Activated T-cell treated with anti-CD3 and anti-CD28 coated beads for 4 hours (primary cell): Measurements from ENCODE around the gene TTLL13.

Experiments used
- DNase-seq: peaks from one replicate; pipeline ENCODE4 v3.0.0-alpha.2; 2020

TTLL13 gene

DNA sequence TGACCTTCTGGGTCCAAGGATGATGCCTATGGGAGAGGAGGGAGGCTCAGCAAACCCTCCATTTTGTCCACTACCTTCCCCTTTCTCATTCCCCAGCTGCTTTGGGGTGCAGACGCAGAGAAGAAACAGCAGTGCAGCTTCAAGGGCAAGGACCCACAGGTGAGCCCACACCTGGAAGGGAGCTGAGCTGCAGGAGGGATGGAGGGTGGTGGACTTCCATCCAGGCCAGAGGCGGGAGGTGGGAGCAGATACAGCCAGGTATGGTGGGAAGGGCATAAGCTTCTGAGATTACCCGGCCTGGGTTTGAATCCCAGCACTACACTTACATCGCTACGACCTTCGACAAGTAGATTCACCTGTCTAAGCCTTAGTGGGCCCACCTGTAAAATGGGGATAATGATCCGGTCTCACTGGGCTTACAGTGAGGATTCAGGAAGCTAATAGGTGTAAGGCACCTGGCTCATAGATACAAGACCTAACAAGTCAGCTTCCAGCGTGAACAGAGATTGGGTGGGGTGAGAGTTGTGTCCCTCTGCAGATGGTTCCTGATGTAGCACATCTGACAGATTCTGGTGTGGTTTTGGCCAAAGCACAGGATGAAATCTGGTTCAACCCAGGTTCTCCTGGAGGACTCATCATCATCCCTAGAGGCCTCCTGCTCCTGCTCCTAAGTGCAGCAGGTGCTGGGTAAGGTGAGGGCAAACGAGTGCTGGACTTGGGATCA, 31.5 kb upstream of the TTLL13 start:
- no peak for DNase-seq

DNA sequence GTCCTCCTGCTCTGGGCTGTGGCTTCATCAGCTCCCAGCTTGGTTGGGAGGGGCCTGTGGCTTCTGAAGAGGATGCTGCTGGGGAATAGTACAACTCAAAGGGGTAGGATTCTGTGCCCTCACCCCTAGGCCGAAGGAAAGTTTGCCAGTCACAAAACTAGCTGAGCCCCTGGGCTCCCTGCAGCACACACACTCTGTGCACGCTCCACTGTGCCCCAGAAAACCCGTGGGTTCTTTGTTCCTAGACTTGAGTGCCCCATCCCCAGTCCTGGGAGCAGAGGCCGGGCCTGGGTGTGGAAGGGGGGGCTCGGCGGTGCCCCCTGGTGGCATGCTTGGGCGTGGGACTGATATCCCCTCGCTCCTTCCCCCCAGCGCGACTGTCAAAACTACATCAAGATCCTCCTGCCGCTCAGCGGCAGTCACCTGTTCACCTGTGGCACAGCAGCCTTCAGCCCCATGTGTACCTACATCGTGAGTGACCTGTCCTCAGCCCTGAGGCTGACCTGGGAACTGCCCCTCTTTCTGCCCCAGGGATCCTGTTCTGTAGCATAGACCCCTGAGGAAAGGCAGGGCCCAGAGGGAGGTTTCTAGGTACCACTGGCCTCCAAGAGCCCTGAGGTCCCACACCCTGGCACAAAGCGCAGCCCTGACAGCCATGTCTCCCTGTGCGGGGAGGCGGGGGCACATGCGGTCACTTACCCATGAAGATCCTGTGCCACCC, 29.8 kb upstream of the TTLL13 start:
- DNase-seq, result peak; percentile 45

DNA sequence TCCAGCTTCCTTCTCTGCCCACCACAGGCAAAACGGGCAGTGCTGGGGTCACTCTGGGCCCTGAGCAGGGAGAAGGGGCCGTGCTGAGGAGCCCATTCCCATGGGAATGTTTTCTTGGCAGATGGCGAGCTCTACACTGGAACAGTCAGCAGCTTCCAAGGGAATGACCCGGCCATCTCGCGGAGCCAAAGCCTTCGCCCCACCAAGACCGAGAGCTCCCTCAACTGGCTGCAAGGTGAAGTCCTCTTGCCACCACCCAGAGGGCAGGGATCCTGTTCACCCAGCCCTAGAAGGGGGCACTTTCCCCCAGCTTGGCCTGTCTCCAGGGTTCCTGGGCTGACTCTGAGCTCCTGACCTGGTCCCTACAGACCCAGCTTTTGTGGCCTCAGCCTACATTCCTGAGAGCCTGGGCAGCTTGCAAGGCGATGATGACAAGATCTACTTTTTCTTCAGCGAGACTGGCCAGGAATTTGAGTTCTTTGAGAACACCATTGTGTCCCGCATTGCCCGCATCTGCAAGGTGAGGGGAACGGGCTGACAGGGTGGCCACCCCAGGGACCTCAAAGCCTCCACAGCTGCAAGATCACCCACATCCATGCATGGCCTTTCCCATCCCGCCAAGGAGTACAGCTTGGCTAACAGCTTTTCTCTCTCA, 28.0 kb upstream of the TTLL13 start:
- no peak for DNase-seq

DNA sequence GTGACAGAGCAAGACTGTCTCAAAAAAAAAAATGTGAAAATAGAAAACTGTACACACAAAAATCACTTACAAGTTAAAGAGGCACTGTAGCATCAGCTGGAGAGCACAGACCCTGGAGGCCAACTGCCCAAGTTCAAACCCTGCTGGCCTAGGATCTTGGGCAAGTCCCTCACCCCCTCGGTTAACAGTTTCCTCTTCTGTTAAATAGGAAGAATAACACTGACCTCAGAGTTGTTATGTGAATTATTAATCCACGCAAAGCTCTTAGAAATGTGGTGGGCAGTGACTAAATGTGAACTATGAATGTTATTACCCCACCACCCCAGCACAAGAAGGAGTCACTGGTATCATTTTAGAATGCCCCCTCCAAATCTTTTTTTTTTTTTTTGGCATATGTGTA, 26.8 kb upstream of the TTLL13 start:
- DNase-seq, result no peak

DNA sequence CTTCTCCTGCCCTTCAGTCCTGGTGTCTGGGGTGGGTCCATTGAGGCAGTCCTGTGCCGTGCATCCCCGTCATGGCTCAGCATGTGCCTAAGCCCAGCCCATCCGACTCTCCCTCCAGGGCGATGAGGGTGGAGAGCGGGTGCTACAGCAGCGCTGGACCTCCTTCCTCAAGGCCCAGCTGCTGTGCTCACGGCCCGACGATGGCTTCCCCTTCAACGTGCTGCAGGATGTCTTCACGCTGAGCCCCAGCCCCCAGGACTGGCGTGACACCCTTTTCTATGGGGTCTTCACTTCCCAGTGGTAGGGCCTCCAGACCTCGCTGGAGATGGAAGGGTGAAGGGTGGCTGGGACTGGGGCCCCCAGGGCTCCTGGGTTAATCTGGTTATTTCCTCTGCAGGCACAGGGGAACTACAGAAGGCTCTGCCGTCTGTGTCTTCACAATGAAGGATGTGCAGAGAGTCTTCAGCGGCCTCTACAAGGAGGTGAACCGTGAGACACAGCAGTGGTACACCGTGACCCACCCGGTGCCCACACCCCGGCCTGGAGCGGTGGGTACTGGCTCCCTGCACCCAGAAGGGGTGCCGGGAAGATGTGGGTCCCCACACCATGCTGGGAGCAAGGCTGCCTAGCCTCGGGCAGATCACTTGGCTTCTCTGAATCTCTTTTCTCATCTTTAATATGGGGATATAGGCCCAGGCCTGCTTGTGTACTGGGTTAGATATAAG, 25.8 kb upstream of the TTLL13 start:
- no peak for DNase-seq

DNA sequence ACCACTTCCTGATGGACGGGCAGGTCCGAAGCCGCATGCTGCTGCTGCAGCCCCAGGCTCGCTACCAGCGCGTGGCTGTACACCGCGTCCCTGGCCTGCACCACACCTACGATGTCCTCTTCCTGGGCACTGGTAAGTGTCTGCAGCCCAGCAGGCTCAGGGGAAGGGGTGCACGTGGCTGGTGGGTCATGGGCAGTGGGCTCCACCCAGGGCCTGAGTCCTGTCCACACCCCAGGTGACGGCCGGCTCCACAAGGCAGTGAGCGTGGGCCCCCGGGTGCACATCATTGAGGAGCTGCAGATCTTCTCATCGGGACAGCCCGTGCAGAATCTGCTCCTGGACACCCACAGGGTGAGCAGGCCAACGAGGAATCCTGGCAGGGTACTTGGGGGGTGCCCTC, 24.3 kb upstream of the TTLL13 start:
- no peak for DNase-seq

DNA sequence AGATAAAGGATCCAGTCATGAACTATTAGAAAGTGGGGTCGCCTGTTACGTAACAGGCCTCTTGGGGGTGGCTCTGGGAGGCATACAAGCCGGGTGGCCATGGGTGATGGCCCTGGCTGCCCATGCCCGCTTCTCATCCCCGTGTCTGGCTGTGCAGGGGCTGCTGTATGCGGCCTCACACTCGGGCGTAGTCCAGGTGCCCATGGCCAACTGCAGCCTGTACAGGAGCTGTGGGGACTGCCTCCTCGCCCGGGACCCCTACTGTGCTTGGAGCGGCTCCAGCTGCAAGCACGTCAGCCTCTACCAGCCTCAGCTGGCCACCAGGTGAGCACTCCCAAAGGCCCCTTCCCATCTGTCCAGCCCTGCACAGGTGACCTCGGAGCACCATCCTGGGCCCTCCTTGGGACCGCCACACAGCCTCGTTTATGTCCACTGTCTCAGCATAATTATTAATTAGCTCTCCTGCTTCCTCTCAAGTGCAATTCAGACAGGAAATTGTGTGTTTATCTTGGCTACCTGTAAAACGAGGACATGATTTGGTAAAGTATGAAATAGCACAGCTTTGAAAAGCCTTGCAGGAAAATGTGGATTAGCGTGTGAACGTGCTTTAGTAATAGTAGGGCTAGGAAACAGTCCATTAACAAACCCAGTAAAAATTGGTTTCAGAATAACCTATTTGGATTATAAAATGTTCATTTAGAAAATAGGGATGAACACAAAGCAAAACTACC, 23.7 kb upstream of the TTLL13 start:
- DNase-seq, result no peak

DNA sequence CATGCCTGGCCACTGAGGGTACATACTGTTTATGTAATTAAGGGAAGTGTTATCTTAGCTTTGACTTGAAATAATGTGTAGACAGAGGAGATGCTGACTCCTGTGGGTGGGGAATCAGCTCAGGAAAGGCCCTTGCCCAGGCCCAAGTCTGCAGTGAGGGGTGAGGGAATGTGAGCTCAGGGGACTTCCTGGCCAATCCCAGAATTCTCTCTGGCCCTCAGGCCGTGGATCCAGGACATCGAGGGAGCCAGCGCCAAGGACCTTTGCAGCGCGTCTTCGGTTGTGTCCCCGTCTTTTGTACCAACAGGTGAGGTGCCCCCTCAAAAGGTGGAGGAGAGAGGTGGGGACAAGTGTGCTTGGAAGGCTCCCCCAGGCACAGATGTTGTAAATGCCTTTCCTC, 22.0 kb upstream of the TTLL13 start:
- no peak for DNase-seq

DNA sequence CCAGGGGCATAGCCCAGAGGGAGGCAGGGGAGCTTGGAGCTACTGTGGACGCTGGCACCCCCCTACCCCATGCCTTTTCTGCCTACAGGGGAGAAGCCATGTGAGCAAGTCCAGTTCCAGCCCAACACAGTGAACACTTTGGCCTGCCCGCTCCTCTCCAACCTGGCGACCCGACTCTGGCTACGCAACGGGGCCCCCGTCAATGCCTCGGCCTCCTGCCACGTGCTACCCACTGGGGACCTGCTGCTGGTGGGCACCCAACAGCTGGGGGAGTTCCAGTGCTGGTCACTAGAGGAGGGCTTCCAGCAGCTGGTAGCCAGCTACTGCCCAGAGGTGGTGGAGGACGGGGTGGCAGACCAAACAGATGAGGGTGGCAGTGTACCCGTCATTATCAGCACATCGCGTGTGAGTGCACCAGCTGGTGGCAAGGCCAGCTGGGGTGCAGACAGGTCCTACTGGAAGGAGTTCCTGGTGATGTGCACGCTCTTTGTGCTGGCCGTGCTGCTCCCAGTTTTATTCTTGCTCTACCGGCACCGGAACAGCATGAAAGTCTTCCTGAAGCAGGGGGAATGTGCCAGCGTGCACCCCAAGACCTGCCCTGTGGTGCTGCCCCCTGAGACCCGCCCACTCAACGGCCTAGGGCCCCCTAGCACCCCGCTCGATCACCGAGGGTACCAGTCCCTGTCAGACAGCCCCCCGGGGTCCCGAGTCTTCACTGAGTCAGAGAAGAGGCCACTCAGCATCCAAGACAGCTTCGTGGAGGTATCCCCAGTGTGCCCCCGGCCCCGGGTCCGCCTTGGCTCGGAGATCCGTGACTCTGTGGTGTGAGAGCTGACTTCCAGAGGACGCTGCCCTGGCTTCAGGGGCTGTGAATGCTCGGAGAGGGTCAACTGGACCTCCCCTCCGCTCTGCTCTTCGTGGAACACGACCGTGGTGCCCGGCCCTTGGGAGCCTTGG, 21.3 kb upstream of the TTLL13 start:
- DNase-seq, result no peak

DNA sequence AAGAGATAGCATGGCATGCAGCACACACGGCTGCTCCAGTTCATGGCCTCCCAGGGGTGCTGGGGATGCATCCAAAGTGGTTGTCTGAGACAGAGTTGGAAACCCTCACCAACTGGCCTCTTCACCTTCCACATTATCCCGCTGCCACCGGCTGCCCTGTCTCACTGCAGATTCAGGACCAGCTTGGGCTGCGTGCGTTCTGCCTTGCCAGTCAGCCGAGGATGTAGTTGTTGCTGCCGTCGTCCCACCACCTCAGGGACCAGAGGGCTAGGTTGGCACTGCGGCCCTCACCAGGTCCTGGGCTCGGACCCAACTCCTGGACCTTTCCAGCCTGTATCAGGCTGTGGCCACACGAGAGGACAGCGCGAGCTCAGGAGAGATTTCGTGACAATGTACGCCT, 20.4 kb upstream of the TTLL13 start:
- DNase-seq, result no peak

DNA sequence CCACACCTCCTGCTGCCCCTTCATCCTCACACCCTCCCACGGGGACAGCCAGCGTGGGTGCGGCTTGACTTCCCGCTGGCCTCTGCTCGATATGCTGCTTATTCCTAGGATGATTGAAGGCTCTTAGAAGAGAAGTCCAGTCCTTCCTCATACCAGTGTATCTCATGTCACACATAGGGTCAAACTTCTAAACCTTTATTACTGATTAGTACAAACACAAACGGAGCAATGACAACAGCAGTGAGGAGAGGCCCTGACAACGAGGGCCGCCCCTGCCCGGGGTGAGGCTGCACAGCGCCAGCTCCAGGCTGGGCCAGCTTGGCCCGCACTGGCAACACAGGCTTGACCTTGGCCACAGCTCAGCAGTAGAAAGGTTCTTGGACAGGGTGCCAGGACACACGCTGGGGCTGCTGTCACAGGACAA, 19.3 kb upstream of the TTLL13 start:
- DNase-seq, result no peak

DNA sequence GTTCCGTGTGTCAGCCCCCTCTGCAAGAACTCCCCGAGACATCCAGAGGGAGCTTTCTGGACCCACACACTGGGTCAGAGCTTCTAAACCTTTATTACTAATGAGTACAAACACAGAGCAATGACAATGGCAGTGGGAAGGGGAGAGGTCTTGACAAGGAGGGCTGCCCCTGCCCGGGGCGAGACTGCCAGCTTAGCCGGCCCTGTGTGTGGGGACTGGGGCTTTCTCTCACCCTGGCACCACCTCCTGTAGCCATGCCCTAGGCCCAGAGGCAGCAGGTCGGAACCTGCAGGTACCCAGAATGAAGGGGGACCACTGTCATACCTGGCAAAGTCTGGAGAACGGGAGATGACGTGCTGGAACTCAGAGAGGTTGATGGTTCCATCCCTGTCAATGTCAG, 18.7 kb upstream of the TTLL13 start:
- no peak for DNase-seq

DNA sequence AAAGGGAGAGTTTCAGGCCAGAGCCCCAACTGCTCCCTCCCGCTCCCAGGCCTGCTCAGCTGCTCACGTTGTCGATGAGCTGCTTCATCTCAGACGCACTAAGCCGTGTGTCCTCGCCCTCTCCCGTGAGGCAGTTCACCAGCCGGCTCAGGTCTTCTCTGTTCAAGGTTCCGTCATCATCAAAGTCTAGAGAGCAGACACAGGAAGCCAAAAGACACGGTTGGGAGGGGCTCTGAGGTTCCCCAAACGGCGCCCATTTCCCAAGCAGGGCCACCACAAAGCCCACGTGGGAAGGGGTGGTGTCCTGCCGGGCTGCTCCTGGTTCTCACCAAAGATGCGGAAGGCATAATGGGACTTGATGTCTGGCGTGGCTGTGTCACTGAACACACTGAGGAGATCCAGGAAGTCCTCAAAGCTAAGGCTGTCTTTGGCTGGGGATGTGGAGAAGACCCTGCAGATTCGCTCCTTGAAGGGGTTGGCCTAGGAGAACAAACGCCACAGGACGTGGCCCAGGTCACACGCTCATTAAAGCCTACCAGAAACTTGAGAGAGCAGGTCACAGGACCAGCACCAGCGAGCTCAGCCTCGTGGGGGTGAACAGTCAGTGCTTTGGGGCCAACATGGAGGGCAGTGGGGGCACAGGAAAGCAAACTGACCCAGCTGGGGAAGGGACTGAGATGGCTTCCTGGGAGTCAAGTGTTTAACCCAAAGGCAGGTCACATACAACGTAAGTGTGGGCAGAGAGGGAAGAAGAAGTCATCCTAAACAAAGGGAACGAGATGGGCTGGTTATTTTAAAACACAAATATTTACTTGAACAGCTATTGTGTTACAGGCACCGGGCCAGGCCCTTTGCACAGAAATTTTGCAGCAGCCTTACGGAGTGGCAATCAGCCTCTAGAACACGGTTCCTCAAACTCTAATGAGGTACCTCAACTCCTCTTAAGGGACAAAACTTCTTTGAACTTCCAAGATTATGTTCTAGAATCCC, 18.0 kb upstream of the TTLL13 start:
- DNase-seq, result peak; percentile 50

DNA sequence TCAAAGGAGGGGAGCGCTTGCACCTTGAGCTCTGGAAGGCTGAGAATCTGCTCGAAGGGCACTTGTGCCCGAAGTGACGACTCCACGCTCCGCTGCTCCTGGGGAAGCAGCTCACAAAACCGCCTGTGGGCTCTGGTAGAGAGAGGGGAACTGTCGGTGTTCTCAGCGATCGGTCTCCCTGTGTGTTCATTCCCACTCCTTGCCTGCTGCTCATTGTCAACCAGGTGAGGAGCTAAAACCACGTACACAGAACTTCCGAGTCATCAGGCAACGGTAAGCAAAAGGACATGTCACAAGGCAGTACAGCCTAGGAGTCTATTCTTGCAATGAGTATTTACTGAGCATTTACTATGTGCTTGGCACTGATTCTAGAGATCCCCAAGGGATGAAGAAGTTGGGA, 17.2 kb upstream of the TTLL13 start:
- DNase-seq, result no peak

DNA sequence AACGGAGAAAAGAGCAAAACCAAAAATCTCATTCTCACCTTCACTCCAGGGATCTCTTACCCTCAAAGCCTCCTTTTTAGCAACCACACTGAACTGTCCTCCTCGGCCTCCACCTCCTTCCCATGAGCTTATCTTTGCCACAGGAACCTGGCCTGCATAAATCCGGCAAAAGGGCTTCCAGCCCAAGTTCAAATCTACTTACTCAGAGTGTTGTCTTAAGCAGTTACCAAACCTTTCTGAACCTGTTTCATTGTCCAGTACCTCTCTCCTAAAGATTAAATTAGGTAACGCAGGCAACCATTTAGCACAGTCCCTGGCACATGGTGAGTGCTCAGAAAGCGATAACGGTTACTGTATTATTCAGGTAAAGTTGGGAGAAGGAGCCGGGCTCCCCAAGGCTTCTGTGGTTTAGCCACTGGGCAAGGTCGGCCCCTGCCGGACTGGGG, 16.4 kb upstream of the TTLL13 start:
- DNase-seq, result no peak

DNA sequence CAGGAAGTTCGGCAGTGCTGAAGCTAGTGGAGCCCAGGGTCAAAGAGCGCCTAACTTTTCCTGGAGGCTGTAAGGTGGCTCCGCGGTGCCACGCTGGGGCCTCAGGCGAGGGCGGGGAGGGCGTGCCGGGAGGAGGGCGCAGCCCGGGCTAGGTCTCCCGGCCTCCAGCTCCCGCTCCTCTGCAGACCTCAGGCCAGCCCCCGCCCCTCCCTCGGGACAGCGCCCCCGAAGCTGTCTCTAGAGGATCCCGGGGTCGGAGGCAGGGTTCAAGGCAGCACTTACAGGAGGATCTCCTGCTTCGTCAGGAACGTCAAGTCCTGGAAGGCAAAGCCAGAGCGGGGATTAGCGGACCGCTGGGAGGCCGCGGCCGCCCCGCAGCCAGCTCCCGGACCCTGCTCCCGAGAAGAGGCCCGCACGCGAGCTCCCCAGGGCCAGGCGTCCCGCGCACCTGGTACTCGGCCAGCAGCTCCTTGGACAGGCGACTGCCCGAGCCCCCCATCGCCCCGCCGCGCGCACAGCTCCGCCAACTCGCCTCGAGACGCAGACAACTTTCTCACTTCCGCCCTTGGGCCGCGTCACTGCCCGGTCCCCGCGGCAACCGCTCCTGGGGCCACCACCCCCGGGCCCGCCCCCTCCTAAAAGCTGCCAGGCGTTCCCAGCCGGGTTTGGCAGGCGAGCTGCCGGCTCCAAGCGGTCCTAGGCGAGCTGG, 15.8 kb upstream of the TTLL13 start, which contains the start of gene CIB1:
Gene CIB1, minus strand, starts transcription at position 555 of the 709 bp plus-strand sequence. Its CDS starts 56 bp downstream, at position 499.
- DNase-seq, result peak; percentile 93

DNA sequence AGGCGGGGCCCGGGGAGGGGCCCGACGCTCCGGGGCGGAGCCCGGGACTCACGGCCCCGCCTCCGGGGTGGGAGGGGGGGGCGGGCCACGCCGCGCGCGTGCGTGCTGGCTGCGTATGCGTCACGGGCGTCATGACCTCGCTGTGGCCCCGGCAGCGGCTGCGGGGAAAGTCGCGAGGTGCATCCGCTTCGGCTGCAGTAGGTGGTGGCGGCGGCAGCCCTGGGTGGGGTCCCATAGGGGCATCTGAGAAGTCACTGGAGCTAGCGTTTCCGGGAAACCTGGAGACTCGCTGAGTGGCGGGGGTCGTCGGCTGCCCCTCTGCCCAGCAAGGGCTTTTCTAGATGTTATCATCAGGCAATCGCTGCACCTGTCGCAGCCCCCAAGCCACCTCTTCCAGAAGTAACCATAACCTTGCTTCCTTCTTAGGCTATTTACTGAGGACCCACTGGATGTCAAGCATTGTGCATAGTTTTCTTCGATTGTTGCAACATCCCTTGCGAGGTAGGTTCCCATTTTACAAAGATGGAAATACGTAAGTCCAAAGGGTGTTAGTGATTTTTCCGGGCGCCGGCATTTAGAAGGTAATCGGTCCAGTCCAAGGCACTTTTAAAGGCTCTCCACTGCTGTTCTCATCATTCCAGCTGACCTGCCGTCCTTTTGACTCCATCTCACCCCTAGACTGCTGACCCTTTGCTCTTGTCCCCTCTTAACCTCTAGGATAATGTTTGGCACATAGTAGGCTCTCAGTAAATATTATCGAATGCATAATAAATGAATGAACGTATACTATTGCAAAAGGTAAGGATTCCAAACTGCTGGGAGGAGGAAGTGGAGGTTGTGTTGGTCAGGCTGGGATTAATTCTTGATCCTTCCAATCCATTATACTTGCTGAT, 15.0 kb upstream of the TTLL13 start, which contains the start of gene GDPGP1:
Gene GDPGP1, plus strand, starts transcription at position 114 of the 893 bp plus-strand sequence. CDS start 6,700 bp downstream, outside the sequence.
- no peak for DNase-seq

DNA sequence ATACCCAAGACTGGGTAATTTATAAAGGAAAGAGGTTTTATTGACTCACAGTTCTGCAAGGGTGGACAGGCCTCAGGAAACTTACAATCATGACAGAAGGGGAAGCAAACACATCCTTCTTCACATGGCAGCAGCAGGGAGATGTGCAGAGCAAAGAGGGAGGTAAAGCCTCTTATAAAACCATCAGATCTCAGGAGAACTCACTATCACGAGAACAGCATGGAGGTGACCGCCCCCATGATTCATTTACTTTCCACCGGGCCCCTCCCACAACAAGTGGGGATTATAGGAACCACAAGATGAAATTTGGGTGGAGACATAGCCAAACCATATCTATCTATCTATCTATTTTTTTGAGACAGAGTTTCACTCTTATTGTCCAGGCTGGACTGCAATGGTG, 10.0 kb upstream of the TTLL13 start:
- no peak for DNase-seq
